IMR-90 (cell line): ENCODE results near the gene PHC2.
A peak's percentile ranks its signal among the peaks of the same experiment; 100 is the strongest.

ENCODE experiments used
- BHLHE40 ChIP-seq: fragments of 150-350 bp; IDR thresholded peaks from 2 replicates; pipeline ENCODE4 v1.6.1; 2016; ENCODE audit warnings: mild to moderate bottlenecking, low read depth, low read length
- CHD1 ChIP-seq: IDR thresholded peaks from 2 replicates; pipeline ENCODE4 v1.6.1; 2012; ENCODE audit warnings: low read depth, low read length, improper control_type of control experiment
- FOS ChIP-seq: fragments of 150-350 bp; IDR thresholded peaks from 2 replicates; pipeline ENCODE4 v1.6.1; 2016; ENCODE audit warnings: low read depth, low read length
- MXI1 ChIP-seq: IDR thresholded peaks from 2 replicates; pipeline ENCODE4 v1.6.1; 2012; ENCODE audit warnings: low read depth, mild to moderate bottlenecking, low read length, moderate library complexity, borderline replicate concordance
- POLR2A ChIP-seq: IDR thresholded peaks from 2 replicates; pipeline ENCODE4 v1.6.1; 2012; ENCODE audit warnings: mild to moderate bottlenecking, low read depth, low read length
- RAD21 ChIP-seq: IDR thresholded peaks from 2 replicates; pipeline ENCODE4 v1.6.1; 2012; ENCODE audit warnings: low read length, improper control_type of control experiment
- RFX5 ChIP-seq: IDR thresholded peaks from 2 replicates; pipeline ENCODE4 v1.8.0; 2012; ENCODE audit warnings: low read depth, mild to moderate bottlenecking, low read length, moderate library complexity
- TF ChIP-seq, protein P1 (sequence below): conservative IDR thresholded peaks from 2 replicates; pipeline ENCODE4 v1.5.1; 2012; ENCODE audit warnings: mild to moderate bottlenecking, low read depth, low read length, improper control_type of control experiment

DNA sequence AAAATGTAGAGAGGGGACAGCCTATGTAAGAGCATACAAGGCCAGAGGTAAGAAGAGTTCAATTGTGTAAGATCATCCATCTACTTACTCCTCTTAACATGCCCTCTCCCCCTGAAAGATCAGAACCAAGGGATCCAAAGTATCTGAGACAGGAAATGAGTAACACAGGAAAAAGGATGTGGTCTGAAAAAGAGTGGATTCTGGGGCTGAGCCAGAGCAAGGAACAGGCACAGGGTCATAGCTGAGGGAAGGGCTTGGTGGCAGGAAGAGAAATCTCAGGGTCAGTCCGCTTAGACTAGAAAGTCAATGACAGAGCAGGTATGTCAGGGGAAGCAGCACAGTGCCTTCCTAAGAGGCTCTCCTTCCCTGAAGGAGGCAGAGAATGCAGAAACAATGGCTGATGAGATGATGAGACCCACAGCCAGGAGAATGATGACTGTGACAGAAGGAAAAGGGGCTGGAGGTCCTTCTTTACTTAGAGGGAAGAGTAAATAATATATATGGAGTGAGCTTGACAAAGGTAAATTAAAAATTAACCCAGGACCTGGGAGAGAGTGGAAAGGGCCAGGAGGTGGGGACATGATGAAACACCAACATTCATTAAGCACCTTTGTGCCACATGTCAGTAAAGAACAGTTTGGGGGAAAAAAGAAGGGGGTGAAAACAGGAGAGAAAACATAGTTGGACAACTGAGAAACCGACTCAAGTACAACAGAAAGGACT, 83.8 kb downstream of the PHC2 start:
- TF ChIP-seq, protein P1, sequence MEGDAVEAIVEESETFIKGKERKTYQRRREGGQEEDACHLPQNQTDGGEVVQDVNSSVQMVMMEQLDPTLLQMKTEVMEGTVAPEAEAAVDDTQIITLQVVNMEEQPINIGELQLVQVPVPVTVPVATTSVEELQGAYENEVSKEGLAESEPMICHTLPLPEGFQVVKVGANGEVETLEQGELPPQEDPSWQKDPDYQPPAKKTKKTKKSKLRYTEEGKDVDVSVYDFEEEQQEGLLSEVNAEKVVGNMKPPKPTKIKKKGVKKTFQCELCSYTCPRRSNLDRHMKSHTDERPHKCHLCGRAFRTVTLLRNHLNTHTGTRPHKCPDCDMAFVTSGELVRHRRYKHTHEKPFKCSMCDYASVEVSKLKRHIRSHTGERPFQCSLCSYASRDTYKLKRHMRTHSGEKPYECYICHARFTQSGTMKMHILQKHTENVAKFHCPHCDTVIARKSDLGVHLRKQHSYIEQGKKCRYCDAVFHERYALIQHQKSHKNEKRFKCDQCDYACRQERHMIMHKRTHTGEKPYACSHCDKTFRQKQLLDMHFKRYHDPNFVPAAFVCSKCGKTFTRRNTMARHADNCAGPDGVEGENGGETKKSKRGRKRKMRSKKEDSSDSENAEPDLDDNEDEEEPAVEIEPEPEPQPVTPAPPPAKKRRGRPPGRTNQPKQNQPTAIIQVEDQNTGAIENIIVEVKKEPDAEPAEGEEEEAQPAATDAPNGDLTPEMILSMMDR, result no peak
- no peak for TF ChIP-seq RAD21
- TF ChIP-seq POLR2A, result peak; percentile 85
- TF ChIP-seq MXI1, result no peak
- TF ChIP-seq FOS, result peak; percentile 60
- no peak for TF ChIP-seq CHD1
- TF ChIP-seq RFX5, result no peak
- TF ChIP-seq BHLHE40, result no peak
